DOHH2 (cell line): ENCODE data around the gene C16orf95.

Experiments used
- CTCF ChIP-seq: fragments of 200-600 bp; sonication (generic); IDR thresholded peaks from one replicate; pipeline ENCODE4 v1.5.1; 2014; ENCODE audit warnings: antibody characterized with exemption, mild to moderate bottlenecking, low read depth, low read length; ENCODE audit not compliant: poor library complexity, severe bottlenecking
- EZH2phosphoT487 ChIP-seq: fragments of 200-600 bp; sonication (generic); IDR thresholded peaks from 2 replicates; pipeline ENCODE4 v1.6.1; 2017; ENCODE audit warnings: borderline replicate concordance, mild to moderate bottlenecking, antibody characterized with exemption, low read length, moderate library complexity, mixed read lengths

- TF ChIP-seq CTCF, result no peak
- no peak for TF ChIP-seq EZH2phosphoT487
These were observed 61.3 kb downstream of the C16orf95 start for GRCh38 chr16:87255866-87256265.
